HG02642 (cell line): Measurements from ENCODE around the gene UNC5A.

Experiments used
- ATAC-seq: cut with Tn5 transposase; IDR thresholded peaks from one replicate; pipeline ENCODE4 v1.9.1; 2021; ENCODE audit warnings: mild to moderate bottlenecking; ENCODE audit not compliant: unreplicated experiment, poor library complexity

UNC5A gene

GRCh38 chr5:176875783-176876505 is 65.6 kb downstream of the UNC5A start:
- ATAC-seq = no peak

- ATAC-seq = no peak
These were observed 66.4 kb downstream of the UNC5A start for GRCh38 chr5:176876506-176877431.

GRCh38 chr5:176877793-176878331 is 67.5 kb downstream of the UNC5A start:
- no peak for ATAC-seq

- no peak for ATAC-seq
These were observed 68.1 kb downstream of the UNC5A start for GRCh38 chr5:176878463-176878862.

- ATAC-seq = no peak
These were observed 68.7 kb downstream of the UNC5A start for GRCh38 chr5:176878906-176879662.

- ATAC-seq = no peak
These were observed 69.5 kb downstream of the UNC5A start for GRCh38 chr5:176879663-176880361.

- ATAC-seq = no peak
These were observed 70.1 kb downstream of the UNC5A start for GRCh38 chr5:176880366-176881020.

- no peak for ATAC-seq
These were observed 70.8 kb downstream of the UNC5A start for GRCh38 chr5:176881021-176881749.

GRCh38 chr5:176881816-176882566 is 71.6 kb downstream of the UNC5A start:
- ATAC-seq = no peak

- ATAC-seq = no peak
These were observed 72.2 kb downstream of the UNC5A start for GRCh38 chr5:176882567-176882903.

- no peak for ATAC-seq
These were observed 73.6 kb downstream of the UNC5A start for GRCh38 chr5:176883700-176884570.

- no peak for ATAC-seq
These were observed 74.2 kb downstream of the UNC5A start for GRCh38 chr5:176884571-176884890.

- ATAC-seq = no peak
These were observed 76.2 kb downstream of the UNC5A start for GRCh38 chr5:176886336-176887251.

GRCh38 chr5:176887252-176887849 is 77.0 kb downstream of the UNC5A start:
- ATAC-seq = no peak

- ATAC-seq = no peak
These were observed 77.9 kb downstream of the UNC5A start for GRCh38 chr5:176888016-176888864.
